COLO829 (cell line): ENCODE measurements around the gene GZMM.

Experiments used
- DNase-seq: peaks from one replicate; pipeline ENCODE4 v3.0.0; 2012; ENCODE audit warnings: low spot score

GZMM gene

GRCh38 chr19:543910-544608 lies at the start of gene GZMM:
Gene GZMM, plus strand, starts transcription at chr19:544053. Its CDS starts 19 bp downstream, at chr19:544072.
- no peak for DNase-seq

- DNase-seq, result no peak
Observed at GRCh38 chr19:494171-495080, 49.4 kb upstream of the GZMM start.

DNA sequence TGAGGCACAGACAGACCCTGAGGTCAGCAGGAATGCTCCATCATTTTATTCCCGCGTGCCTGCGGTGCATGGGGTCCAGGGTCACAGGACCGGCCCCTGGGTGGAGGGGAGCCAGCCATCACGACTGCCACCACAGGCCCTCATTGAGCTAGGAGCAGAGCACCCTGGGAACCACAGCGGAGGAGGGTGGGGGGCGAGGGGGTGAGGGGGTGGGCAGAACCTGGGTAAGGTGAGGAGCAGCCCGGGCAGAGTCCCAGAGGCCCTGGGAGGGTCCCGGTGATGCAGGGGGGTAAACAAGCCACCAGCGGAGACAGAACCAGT lies 48.8 kb upstream of the GZMM start:
- DNase-seq, result no peak

- DNase-seq, result no peak
Observed at GRCh38 chr19:495402-496111, 48.3 kb upstream of the GZMM start.

DNA sequence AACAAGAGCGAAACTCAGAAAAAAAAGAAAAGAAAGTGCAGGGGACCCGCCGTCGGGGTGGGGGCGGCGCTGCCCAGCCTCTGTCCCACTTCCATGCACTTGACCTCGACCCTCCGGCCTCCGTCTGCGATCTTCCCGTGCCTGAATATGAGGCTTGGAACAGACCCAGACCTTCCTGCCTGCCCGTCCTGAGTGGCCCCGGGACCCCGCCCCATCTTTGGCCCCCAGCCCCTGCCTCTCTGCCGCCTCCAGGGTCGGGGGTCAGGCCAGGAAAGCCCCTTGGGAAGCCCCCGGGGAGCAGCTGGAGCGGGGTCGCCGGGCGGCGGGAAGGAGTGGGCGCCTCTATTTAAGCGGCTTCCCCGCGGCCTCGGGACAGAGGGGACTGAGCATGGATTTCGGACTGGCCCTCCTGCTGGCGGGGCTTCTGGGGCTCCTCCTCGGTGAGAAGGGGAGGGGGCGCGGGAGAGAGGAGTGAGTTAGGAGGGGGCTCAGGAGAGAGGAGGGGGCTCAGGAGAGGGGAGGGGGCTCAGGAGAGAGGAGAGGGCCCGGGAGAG lies 47.7 kb upstream of the GZMM start, which contains the start of gene MADCAM1:
Gene MADCAM1 (plus strand): TSS at position 375 of the 554 bp plus-strand sequence. CDS start 14 bp downstream, at position 389.
- no peak for DNase-seq

DNA sequence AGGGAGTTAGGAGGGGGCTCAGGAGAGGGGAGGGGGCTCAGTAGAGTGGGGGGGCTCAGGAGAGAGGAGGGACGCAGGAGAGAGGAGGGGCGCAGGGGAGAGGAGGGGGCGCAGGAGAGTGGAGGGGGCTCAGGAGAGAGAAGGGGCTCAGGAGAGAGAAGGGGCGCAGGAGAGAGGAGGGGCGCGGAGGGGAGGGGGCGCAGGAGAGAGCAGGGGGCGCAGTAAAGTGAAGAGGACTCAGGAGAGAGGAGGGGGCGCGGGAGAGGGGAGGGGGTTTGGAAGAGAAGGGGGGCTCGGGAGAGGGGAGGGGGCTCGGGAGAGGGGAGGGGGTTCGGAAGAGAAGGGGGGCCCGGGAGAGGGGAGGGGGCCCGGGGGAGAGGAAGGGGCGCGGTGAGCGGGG lies 46.9 kb upstream of the GZMM start:
- no peak for DNase-seq

DNA sequence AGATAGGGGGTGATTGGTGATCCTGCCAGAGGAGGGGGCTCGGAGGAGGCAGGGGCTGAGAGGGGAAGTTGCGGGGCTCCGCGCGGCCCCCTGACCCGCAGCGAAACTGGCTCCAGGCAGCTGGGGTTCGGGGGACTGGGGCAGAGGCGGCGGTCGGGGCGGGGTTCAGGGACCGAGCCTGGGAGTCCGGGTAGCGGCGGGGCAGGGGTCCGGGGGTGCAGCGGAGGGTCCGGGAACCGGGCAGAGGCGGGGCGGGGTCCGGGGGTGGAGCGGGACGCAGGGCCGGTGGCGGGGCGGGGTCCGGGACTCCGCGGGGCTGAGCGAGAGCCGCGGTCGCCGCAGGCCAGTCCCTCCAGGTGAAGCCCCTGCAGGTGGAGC lies 46.4 kb upstream of the GZMM start:
- DNase-seq, result no peak

DNA sequence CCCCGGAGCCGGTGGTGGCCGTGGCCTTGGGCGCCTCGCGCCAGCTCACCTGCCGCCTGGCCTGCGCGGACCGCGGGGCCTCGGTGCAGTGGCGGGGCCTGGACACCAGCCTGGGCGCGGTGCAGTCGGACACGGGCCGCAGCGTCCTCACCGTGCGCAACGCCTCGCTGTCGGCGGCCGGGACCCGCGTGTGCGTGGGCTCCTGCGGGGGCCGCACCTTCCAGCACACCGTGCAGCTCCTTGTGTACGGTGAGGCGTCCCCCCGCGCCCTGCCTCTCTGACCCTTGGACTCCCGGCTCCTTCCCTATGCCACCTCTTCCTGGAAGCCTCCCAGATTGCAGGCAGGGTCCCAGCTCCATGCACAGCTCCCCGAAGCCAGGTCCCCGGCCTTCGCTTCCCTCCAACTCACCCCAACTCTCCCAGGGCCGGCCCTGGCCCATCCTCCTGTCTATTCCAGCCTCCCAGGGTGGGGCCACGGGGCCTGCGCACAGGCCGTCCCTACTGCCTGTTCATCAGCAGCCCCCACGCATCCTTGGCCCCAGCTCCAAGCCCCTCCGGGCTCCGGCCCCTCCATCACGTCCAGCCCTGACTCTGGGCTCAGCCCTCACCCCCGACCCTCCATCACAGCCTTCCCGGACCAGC lies 45.9 kb upstream of the GZMM start:
- DNase-seq, result no peak

DNA sequence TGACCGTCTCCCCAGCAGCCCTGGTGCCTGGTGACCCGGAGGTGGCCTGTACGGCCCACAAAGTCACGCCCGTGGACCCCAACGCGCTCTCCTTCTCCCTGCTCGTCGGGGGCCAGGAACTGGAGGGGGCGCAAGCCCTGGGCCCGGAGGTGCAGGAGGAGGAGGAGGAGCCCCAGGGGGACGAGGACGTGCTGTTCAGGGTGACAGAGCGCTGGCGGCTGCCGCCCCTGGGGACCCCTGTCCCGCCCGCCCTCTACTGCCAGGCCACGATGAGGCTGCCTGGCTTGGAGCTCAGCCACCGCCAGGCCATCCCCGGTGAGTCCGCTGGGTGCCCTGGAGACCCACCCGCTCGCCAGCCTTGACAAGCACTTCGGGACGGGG lies 45.4 kb upstream of the GZMM start:
- DNase-seq, result no peak

GRCh38 chr19:498977-499623 lies 44.8 kb upstream of the GZMM start:
- no peak for DNase-seq

GRCh38 chr19:501646-502045 lies 42.2 kb upstream of the GZMM start:
- DNase-seq, result no peak

GRCh38 chr19:504616-505015 lies 39.2 kb upstream of the GZMM start:
- no peak for DNase-seq

- DNase-seq, result peak; percentile 100
Observed at GRCh38 chr19:506404-507285, 37.2 kb upstream of the GZMM start.

GRCh38 chr19:507286-508203 lies 36.3 kb upstream of the GZMM start, which contains the start of gene TPGS1:
Gene TPGS1, plus strand, starts transcription at chr19:507497. Its CDS starts 10 bp downstream, at chr19:507507.
- peak; percentile 55 for DNase-seq

GRCh38 chr19:508204-509150 lies 35.4 kb upstream of the GZMM start:
- no peak for DNase-seq

GRCh38 chr19:510606-511100 lies 33.2 kb upstream of the GZMM start:
- peak; percentile 64 for DNase-seq

DNA sequence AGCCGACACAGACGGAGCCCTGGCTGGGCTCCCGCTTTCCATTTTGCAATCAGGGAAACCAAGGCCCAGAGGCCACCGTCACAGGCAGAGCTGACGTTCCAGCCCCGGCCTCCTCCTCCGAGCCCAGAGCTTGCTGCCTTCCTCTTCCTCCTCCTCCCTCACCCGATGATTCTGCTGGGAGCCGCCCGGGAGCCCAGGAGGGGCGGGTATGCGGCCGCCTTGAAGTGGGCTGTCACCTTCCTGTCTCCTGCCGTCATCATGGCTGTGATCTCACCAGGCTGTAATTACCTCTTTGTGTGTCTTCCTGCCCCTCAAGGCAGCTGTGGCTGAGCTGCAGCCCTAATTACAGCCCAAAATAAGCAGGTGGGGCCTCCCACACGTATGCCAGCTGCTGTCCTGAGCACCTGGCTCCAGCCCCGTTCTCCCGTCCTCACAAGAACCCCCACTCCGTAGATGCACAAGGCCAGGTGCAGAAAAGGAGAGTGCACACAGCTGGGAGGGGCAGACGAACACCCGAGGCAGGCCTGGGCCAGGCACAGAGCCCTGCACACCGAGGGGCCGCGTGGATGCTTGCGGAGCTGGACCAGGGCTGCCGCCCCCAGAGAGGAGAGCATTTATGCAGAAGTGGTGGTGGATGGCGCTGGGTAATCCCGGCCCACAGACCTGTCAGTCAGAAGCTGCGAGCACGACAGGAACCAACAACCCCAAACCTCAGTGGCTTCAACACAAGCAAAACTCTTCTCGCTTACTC lies 32.6 kb upstream of the GZMM start:
- DNase-seq, result no peak
